C1 segment of cervical spinal cord (tissue), 14 donors: ENCODE data around the gene USP10.
"Not testable (repeated sequence)": the region's sequence is repeated elsewhere in the genome, so short reads cannot be mapped to it uniquely, and the experiment has no call there.

Experiments
- DNase-seq, 14 donors: peaks; one replicate each; lab custom pipeline; 2025; lab: John Stamatoyannopoulos, UW

The USP10 gene

DNA sequence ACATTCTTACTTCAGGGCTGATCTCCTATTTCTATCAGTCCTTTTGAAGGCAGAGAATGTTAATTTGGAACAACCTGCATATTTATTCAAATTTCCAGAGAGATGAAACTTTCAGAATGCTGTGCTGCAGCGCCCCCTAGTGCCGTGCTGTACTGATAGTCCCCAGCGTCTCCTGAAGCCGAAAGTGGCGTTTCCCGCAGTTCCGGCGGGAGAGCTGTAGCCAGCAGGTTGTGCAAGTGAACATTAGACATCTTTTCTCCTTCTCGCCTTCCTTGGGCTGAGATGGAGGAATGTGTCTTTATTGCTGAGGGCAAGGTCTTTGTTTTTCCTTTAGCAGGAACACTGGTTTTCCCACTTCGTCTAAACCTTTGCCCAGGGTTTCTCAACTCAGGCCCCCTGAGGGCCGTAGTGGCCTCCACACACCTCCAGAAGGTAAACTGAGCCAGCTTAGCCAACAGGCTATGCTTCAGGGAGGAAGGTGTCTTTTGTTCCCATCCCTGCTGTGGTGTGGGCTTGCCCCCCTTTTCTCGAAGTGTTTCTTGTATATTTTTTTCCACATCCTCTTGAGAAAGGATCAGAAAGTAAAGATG, 26.4 kb downstream of the USP10 start:
- DNase-seq: peak in 12 of 14 donors; percentile 32 to 82 (median 72)

DNA sequence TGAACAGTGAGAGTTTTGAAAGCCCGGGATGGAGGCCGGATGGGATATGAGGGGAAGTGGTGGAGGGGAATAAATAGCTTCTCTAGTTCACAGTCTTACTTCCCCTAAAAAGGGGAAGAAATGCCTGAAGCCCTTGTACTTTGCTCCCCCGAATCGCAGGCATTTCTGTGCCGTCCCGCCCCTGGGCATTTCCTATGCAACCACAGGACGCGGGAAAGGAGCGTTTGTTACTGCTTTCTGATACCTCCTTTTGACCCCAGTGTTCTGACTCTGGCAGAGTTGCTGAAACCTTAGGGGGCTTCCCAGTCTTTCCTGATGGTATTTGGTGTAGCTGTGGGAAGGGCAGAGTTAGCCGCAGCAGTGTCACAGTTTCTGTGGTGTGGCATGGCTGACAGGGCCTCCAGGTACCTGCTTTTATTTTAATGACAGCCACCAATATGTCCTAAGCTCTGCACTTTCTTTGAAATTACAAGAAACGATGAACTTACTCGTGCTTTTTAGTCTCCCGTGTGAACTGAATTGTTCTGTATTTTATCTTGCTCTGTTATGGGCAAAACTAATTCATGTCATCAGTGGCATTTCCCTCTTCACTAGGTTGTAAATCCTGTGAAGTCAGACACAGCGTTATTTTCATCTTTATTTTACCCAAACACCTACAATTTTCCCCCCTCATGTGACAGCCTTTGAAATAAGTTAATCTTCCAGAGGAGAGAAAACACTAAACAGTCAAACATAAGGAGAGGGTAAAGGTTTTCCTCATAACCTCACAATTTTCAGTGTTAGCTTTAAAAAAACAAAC, 27.1 kb downstream of the USP10 start:
- peak in 3 of 14 donors; percentile 33 to 43 (median 37) for DNase-seq

GRCh38 chr16:84728853-84729424, 29.1 kb downstream of the USP10 start:
- no peak for DNase-seq

DNA sequence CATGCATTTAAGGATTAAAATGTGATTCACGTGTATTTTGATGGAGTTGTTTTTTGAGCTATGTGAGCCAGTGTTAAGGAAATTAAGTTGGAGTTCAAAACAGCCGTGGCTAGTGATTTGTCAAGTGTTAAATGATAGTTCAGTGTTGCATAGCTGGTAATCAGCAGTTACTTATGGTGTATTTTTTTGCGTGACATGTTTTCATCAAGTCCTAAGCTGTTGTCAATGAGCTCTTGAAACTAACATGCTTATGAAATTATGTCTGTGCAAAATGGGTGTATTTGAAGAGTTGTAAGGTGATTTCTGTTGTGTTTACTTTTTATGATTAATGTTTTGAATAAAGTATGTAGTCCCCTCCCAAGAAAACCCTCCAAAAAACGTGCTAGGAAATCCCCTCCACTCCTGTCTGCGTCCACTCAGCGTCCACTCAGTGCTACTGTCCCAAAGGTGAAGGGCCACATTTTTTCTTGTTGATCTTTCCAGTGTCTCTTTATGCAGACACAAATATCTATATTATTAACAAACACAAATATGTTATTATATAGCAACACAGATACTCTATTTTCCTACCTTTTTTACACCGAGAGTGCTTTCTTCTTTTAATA, 30.0 kb downstream of the USP10 start:
- DNase-seq: no peak

DNA sequence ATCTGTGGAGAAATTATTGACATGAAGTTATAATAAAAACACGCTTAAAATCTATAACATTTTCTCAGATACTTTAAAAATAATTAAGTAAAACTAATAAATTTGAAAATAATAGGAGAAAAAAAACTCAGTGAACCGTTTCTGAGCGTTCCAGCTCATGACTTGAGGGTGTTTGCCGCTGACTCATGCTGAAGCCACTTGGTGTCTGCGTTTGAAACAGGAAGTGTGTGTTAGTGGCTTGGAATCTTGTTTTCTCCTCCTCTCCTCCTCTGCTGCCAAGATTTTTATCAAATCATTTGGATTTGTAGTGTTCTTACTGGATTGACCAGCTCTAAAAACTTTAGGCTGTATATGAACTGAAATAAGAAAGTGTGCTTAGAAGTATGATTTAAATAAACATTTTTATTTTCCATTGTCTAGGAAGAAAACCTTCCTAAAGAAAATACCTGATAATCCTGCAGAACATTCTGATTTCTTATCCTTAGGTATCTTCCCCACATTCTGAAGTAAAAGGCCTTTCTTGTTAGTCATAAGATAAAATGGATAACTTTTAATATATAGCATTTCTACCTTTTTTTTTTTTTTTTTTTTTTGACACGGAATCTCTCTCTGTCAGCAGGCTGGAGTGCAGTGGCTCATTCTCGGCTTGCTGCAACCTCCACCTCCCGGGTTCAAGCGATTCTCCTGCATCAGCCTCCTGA, 30.8 kb downstream of the USP10 start:
- DNase-seq: peak in 5 of 14 donors; percentile 3 to 36 (median 24)

DNA sequence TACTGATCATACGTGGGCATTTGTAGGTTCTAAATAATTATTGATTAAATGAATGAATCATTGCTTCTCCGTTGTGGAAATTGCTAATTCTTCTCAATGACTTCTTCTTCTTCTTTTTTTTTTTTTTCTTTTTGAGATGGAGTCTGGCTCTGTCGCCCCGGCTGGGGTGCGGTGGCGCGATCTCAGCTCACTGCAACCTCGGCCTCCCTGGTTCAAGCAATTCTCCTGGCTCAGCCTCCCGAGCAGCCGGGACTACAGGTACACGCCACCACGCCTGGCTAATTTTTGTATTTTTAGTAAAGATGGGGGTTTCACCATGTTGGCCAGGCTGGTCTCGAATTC, 32.5 kb downstream of the USP10 start:
- DNase-seq: not testable (repeated sequence)

DNA sequence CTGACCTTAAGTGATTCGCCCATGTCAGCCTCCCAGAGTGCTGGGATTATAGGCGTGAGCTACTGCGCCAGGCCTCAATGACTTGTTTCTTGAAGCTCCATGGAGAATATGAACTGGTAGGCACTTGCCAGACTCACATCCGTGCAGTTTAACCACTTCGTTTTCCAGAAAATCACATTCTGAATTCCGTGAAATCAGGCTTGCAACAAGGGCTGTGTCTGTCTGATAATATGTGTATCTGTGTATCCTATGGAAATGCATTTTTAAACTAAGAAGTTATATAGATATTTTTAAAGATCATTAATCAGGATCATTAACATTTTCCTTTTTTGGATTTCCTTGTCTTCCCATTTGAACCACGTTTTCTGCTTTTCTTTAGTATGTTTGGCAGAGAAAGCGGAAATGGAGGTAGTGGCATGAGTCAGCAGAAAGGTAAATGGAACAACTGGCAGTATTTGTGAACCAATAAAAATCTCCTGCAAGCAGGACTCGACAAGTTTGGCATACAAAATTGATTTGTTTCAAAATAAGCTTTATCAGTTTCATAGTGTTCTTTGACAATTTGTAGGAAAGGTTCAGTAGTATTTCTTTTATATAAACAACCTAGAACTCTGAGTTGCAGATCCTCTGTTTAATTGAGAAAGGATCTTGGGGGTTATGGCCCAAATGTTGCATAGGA, 33.0 kb downstream of the USP10 start:
- DNase-seq: no peak

DNA sequence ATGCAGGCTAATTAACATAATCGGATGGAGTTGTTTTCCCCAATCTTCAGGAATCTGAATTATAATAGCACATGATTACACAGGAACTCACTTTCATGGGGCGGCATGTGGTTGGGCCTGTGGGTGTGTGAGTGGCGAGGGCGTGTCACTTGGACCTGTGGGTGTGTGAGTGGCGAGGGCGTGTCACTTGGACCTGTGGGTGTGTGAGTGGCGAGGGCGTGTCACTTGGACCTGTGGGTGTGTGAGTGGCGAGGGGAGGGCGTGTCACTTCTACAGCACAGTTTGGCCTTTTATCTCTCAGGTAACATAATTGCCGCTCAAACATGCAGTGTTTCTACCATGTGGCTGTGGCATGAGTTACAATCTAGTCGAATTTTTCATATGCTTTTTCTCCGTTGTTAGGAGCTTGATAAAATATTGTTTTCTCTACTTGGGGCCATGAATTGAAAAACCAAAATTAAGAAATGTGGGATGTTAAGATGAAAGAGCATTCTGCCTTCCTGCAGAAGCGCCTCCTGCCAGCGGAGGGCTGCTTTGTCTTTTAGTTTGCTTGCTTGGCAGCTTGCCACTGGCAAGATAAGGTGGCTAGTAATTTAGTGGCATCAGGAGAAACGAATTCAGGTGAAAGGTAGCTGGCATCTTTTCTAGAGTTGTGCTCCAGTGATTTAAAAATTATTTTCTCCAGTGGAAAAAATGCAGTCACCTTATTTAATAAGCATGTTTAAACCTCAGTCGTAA, 36.2 kb downstream of the USP10 start:
- no peak for DNase-seq

DNA sequence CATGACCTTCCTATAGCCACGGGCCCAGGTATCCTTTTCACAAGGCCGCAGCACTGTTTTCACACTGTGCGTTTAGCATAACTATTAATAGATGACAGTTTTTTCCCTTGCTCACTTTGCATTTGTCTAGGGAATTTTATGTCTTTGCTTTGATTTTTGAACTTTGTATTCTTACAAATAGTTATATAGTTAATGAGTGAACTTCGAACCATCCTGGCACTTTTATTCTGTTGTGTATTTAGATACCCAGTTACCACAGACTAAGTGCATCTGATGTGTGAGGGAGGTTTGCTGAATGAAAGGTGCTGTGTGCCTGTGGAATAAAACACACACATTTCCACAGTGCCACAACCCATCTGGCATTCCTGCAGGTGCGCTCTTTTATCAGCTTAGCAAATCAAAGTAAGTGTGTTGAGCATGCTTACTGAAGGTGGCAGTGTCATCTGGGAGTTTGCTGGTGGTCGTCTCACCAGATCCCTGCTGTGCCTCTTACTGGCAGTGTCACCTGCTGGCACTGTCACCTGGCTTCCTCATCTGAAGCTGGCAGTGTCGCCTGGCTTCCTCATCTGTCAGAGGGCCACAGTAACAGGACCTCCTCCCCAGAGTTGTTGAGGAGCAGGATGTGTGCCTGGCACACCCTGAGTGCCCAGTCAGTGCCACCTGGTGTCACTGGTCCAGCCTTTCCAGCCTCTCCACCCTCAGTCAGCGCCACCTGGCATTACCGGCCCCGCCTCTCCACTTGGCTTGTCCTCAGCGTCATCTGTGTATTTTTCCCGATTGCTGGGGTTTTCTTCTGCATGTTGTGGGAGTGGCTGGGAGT, 37.6 kb downstream of the USP10 start:
- peak in 2 of 14 donors; percentile 16 to 77 for DNase-seq

GRCh38 chr16:84738255-84739038, 38.6 kb downstream of the USP10 start:
- peak in 11 of 14 donors; percentile 27 to 70 (median 59) for DNase-seq

- peak in 2 of 14 donors; percentile 11 to 12 for DNase-seq
Measured at GRCh38 chr16:84739349-84740124, 39.7 kb downstream of the USP10 start.

GRCh38 chr16:84740596-84741116, 40.9 kb downstream of the USP10 start:
- DNase-seq: peak in 8 of 14 donors; percentile 13 to 46 (median 26)

DNA sequence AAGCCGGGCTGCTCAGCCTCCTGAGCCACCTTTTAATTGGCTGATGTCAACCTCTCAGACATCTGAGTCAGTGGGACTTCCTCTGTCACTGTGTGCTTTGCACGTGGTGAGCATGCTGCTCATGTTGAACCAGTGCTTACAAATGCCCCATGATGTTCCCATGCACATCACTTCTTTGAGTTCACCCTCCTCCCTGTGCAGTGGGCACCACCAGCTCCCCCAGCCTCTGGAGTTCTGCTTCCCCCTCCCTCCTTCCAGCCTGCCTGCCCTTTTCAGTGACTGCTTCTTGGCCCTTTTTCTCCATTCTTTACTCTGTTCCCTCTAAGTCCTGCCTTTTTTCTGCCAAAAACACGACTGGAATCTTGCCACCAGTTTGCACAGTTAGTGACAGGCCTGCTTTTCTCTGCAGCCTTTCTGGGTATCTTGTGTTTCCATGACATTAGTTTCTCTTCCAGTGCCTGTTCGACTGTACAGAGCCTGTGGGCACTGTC, 41.6 kb downstream of the USP10 start:
- peak in 12 of 14 donors; percentile 34 to 77 (median 64) for DNase-seq

- DNase-seq: peak in 1 of 14 donors; percentile 15
Measured at GRCh38 chr16:84742641-84743092, 42.9 kb downstream of the USP10 start.

GRCh38 chr16:84746231-84746630, 46.4 kb downstream of the USP10 start:
- no peak for DNase-seq

DNA sequence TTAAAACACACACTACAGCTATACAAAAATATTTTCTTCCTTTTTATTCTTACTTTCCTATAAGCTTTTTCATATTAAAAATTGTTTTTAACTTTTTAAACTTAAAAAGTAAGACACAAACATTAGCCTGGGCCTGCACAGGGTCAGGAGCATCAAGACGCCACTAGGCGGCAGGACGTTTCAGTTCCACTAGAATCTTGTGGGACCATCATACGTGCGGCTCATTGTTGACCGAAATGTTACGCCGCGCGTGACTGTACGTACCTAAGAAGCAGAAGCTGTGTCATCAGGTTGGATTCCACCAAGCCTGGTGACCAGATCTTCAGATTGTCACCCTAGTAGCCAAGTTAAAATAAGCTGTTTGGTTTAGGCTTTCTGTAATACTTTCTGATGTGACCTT, 47.1 kb downstream of the USP10 start:
- DNase-seq: no peak

- not testable (repeated sequence) for DNase-seq
Measured at GRCh38 chr16:84748247-84748646, 48.4 kb downstream of the USP10 start.
